CD4-positive, alpha-beta T cell treated with Interleukin-1 beta for 1 hour (primary cell): ENCODE measurements around the gene SCNN1B.
"Not testable (repeated sequence)": the region's sequence is repeated elsewhere in the genome, so short reads cannot be mapped to it uniquely, and the experiment has no call there.

Experiments used
- DNase-seq, 2 donors: peaks; one replicate each; pipeline ENCODE4 v3.0.0-alpha.2; 2020 to 2022

Gene SCNN1B

GRCh38 chr16:23302045-23302956 is at the start of gene SCNN1B:
TSS of gene SCNN1B (plus strand) at chr16:23302302. CDS start at chr16:23348600, 46,298 bp downstream.
- DNase-seq: no peak

- no peak for DNase-seq
Observed at GRCh38 chr16:23252310-23252709, 49.8 kb upstream of the SCNN1B start.

- not testable (repeated sequence) for DNase-seq
Observed at GRCh38 chr16:23253650-23254049, 48.5 kb upstream of the SCNN1B start.

GRCh38 chr16:23254338-23254737 is 47.8 kb upstream of the SCNN1B start:
- DNase-seq: no peak

- no peak for DNase-seq
Observed at GRCh38 chr16:23255000-23255399, 47.1 kb upstream of the SCNN1B start.

- no peak for DNase-seq
Observed at GRCh38 chr16:23256440-23256839, 45.7 kb upstream of the SCNN1B start.

GRCh38 chr16:23257682-23258081 is 44.4 kb upstream of the SCNN1B start:
- DNase-seq: no peak

GRCh38 chr16:23258919-23259237 is 43.2 kb upstream of the SCNN1B start:
- DNase-seq: no peak

- no peak for DNase-seq
Observed at GRCh38 chr16:23267647-23268046, 34.5 kb upstream of the SCNN1B start.

GRCh38 chr16:23268561-23268960 is 33.5 kb upstream of the SCNN1B start:
- no peak for DNase-seq

- DNase-seq: no peak
Observed at GRCh38 chr16:23269248-23269953, 32.7 kb upstream of the SCNN1B start.

GRCh38 chr16:23270654-23271053 is 31.4 kb upstream of the SCNN1B start:
- DNase-seq: no peak

GRCh38 chr16:23274968-23275367 is 27.1 kb upstream of the SCNN1B start:
- DNase-seq: no peak

- no peak for DNase-seq
Observed at GRCh38 chr16:23276821-23277220, 25.3 kb upstream of the SCNN1B start.

- no peak for DNase-seq
Observed at GRCh38 chr16:23278031-23278430, 24.1 kb upstream of the SCNN1B start.

GRCh38 chr16:23279721-23280153 is 22.4 kb upstream of the SCNN1B start:
- DNase-seq: no peak

- DNase-seq: no peak
Observed at GRCh38 chr16:23280483-23280967, 21.6 kb upstream of the SCNN1B start.

- no peak for DNase-seq
Observed at GRCh38 chr16:23282568-23282967, 19.5 kb upstream of the SCNN1B start.

GRCh38 chr16:23283571-23283970 is 18.5 kb upstream of the SCNN1B start:
- no peak for DNase-seq

GRCh38 chr16:23284584-23284983 is 17.5 kb upstream of the SCNN1B start:
- no peak for DNase-seq

- DNase-seq: no peak
Observed at GRCh38 chr16:23286131-23286532, 16.0 kb upstream of the SCNN1B start.

- no peak for DNase-seq
Observed at GRCh38 chr16:23288209-23288608, 13.9 kb upstream of the SCNN1B start.

GRCh38 chr16:23288726-23289512 is 13.2 kb upstream of the SCNN1B start:
- no peak for DNase-seq
